WTC11 (cell line): ENCODE measurements around the gene TMEM239. TPM values are rescaled to one million over a fixed set of nuclear protein-coding genes. Genes with fewer than 3 reads are reported as not detected.

Experiments
- ATAC-seq: fragments of 200-7000 bp; cut with Tn5 transposase; 2 replicates; pipeline ENCODE4 v1.10.0; 2021; ENCODE audit warnings: mild to moderate bottlenecking, moderate library complexity
- CTCF ChIA-PET: fragments of 300-600 bp; sonication (Branson Sonifier 250); formaldehyde crosslinking; loops from one replicate; lab custom pipeline; 2021; ENCODE audit warnings: antibody characterized with exemption; lab: Charles Lee
- POLR2A ChIA-PET: fragments of 350-600 bp; sonication (Branson Sonifier 250); formaldehyde crosslinking; loops from one replicate; lab custom pipeline; 2021; ENCODE audit warnings: antibody characterized with exemption; lab: Charles Lee
- DNase-seq: peaks from one replicate; pipeline ENCODE4 v3.0.0; 2021; ENCODE audit warnings: low spot score
- H3K27ac Mint-ChIP-seq: 2 replicates; pipeline ENCODE4 v1.8.0; 2021; ENCODE audit warnings: mixed read lengths
- H3K27me3 Mint-ChIP-seq: 2 replicates; pipeline ENCODE4 v1.8.0; 2021; ENCODE audit warnings: low read depth, mild to moderate bottlenecking, moderate library complexity, mixed read lengths
- H3K36me3 Mint-ChIP-seq: 2 replicates; pipeline ENCODE4 v1.8.0; 2021; ENCODE audit warnings: mixed read lengths
- H3K4me1 Mint-ChIP-seq: 2 replicates; pipeline ENCODE4 v1.8.0; 2022; ENCODE audit warnings: mixed read lengths
- H3K4me3 Mint-ChIP-seq: 2 replicates; pipeline ENCODE4 v1.8.0; 2021; ENCODE audit warnings: mild to moderate bottlenecking, moderate library complexity, mixed read lengths
- H3K9me3 Mint-ChIP-seq: 2 replicates; pipeline ENCODE4 v1.8.0; 2021; ENCODE audit warnings: mixed read lengths
- ATF1 ChIP-seq: sonication (generic); formaldehyde crosslinking; IDR thresholded peaks from 2 replicates; pipeline ENCODE4 v1.8.1; 2023; ENCODE audit warnings: mild to moderate bottlenecking, moderate library complexity, missing genetic modification reagents
- ATF2 ChIP-seq: sonication (generic); formaldehyde crosslinking; IDR thresholded peaks from 2 replicates; pipeline ENCODE4 v1.8.1; 2022; ENCODE audit warnings: low read depth, missing genetic modification reagents, borderline replicate concordance
- CTCF ChIP-seq: fragments of 200-600 bp; IDR thresholded peaks from 2 replicates; pipeline ENCODE4 v1.8.0; 2022; ENCODE audit warnings: antibody characterized with exemption
- ETV6 ChIP-seq: sonication (generic); formaldehyde crosslinking; IDR thresholded peaks from 2 replicates; pipeline ENCODE4 v1.8.1; 2022; ENCODE audit warnings: mild to moderate bottlenecking, missing genetic modification reagents
- FOXP1 ChIP-seq: sonication (generic); formaldehyde crosslinking; IDR thresholded peaks from 2 replicates; pipeline ENCODE4 v1.8.0; 2022; ENCODE audit warnings: missing genetic modification reagents, mild to moderate bottlenecking, moderate library complexity, borderline replicate concordance
- KAT7 ChIP-seq: sonication (generic); formaldehyde crosslinking; IDR thresholded peaks from 2 replicates; pipeline ENCODE4 v1.8.1; 2023; ENCODE audit warnings: missing genetic modification reagents, mild to moderate bottlenecking, borderline replicate concordance
- NFE2L1 ChIP-seq: sonication (generic); formaldehyde crosslinking; IDR thresholded peaks from 2 replicates; pipeline ENCODE4 v1.8.1; 2023; ENCODE audit warnings: missing genetic modification reagents
- NR3C1 ChIP-seq: sonication (generic); formaldehyde crosslinking; conservative IDR thresholded peaks from 2 replicates; pipeline ENCODE4 v1.8.1; 2023; ENCODE audit warnings: low read depth, mild to moderate bottlenecking, missing genetic modification reagents
- PRDM15 ChIP-seq: sonication (generic); formaldehyde crosslinking; IDR thresholded peaks from 2 replicates; pipeline ENCODE4 v1.8.0; 2022; ENCODE audit warnings: missing genetic modification reagents
- SMAD3 ChIP-seq: sonication (generic); formaldehyde crosslinking; IDR thresholded peaks from 2 replicates; pipeline ENCODE4 v1.8.0; 2022; ENCODE audit warnings: missing genetic modification reagents, mild to moderate bottlenecking, borderline replicate concordance
- SP1 ChIP-seq: sonication (generic); formaldehyde crosslinking; conservative IDR thresholded peaks from 2 replicates; pipeline ENCODE4 v1.8.1; 2022; ENCODE audit warnings: missing genetic modification reagents
- TEAD1 ChIP-seq: sonication (generic); formaldehyde crosslinking; IDR thresholded peaks from 2 replicates; pipeline ENCODE4 v1.8.0; 2022; ENCODE audit warnings: mild to moderate bottlenecking, missing genetic modification reagents
- ZNF219 ChIP-seq: sonication (generic); formaldehyde crosslinking; IDR thresholded peaks from 2 replicates; pipeline ENCODE4 v1.8.0; 2023; ENCODE audit warnings: missing genetic modification reagents, mild to moderate bottlenecking, borderline replicate concordance
- ZNF425 ChIP-seq: fragments of 250-450 bp; sonication (Bioruptor Pico); conservative IDR thresholded peaks from 2 replicates; pipeline ENCODE4 v1.9.0; 2021; ENCODE audit warnings: mild to moderate bottlenecking
- ZNF512 ChIP-seq: sonication (generic); formaldehyde crosslinking; IDR thresholded peaks from 2 replicates; pipeline ENCODE4 v1.8.1; 2022; ENCODE audit warnings: missing genetic modification reagents, borderline replicate concordance
- ZSCAN18 ChIP-seq: fragments of 250-450 bp; sonication (Bioruptor Pico); IDR thresholded peaks from 2 replicates; pipeline ENCODE4 v2.1.2; 2022; ENCODE audit warnings: mild to moderate bottlenecking, moderate library complexity
- total RNA-seq: library from RNA; stranded (reverse); gene quantifications from 3 replicates; pipeline ENCODE4 v1.2.3, GENCODE V29; 2021
- TF ChIP-seq, protein P1 (sequence below): sonication (generic); formaldehyde crosslinking; IDR thresholded peaks from 2 replicates; pipeline ENCODE4 v1.8.1; 2023; ENCODE audit warnings: mild to moderate bottlenecking, missing genetic modification reagents

TMEM239 gene
- total RNA-seq, 1 experiment from 2014 or later, result not detected

DNA sequence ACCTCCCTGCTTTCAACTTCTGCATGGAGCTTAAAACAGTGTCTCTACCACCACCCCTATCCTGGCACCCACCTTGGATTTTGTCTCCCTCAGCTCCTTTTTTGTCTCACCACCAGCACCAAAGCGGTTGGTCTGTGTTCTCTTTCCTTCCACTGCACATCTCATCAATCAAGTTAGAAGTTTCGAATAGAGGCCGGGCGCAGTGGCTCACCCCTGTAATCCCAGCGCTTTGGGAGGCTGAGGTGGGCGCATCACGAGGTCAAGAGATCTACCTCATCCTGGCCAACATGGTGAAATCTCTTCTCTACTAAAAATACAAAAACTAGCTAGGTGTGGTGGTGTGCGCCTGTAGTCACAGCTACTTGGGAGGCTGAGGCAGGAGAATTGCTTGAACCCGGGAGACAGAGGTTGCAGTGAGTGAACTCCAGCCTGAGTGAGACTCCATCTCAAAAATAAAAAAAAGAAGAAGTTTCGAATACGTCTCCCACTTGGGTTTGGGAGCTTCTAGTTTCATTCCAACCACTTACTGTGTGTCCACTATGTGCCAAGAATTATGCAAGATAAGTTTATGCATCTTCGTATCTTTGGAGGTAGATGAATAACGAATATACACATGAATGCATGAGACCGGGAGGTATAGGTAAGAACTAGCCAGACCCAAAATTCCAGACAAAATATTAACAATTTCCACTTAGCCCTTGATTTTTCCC, 18.4 kb downstream of the TMEM239 start:
- TF ChIP-seq FOXP1 (CRISPR knock-in tag) (no peak), SP1 (CRISPR knock-in tag) (no peak), NFE2L1 (CRISPR knock-in tag) (no peak), CTCF (no peak), NR3C1 (CRISPR knock-in tag) (no peak), ZNF425 (CRISPR knock-in tag) (no peak)
- CTCF ChIA-PET, result no interaction called here
- no peak for DNase-seq
- ATAC-seq, result no peak
- Mint-ChIP-seq H3K4me1 (peaks cover 3% of the 10 kb centered on the region; the same call in 1 of the 2 replicates), H3K9me3 (peaks cover 4% of the 10 kb centered on the region), H3K36me3 (peaks cover 9% of the 10 kb centered on the region), H3K27ac (no peak overlapping the region), H3K4me3 (no peak overlapping the region), H3K27me3 (peaks cover 20% of the 10 kb centered on the region)
- POLR2A ChIA-PET, result no interaction called here

- Mint-ChIP-seq H3K27me3 (peaks cover 22% of the 10 kb centered on the region), H3K4me1 (peaks cover 4% of the 10 kb centered on the region; the same call in 1 of the 2 replicates), H3K9me3 (peaks cover 5% of the 10 kb centered on the region), H3K4me3 (no peak overlapping the region), H3K27ac (no peak overlapping the region), H3K36me3 (peaks cover 11% of the 10 kb centered on the region)
- CTCF ChIA-PET, result no interaction called here
- no peak for DNase-seq
- POLR2A ChIA-PET, result no interaction called here
- TF ChIP-seq KAT7 (CRISPR knock-in tag) (no peak), ZSCAN18 (CRISPR knock-in tag) (no peak), ATF2 (CRISPR knock-in tag) (no peak), ATF1 (CRISPR knock-in tag) (no peak), ZNF219 (CRISPR knock-in tag) (no peak), FOXP1 (CRISPR knock-in tag) (no peak), ETV6 (no peak), NFE2L1 (CRISPR knock-in tag) (no peak), TEAD1 (no peak), PRDM15 (CRISPR knock-in tag) (no peak), SMAD3 (no peak), ZNF512 (CRISPR knock-in tag) (no peak)
- TF ChIP-seq, protein P1, sequence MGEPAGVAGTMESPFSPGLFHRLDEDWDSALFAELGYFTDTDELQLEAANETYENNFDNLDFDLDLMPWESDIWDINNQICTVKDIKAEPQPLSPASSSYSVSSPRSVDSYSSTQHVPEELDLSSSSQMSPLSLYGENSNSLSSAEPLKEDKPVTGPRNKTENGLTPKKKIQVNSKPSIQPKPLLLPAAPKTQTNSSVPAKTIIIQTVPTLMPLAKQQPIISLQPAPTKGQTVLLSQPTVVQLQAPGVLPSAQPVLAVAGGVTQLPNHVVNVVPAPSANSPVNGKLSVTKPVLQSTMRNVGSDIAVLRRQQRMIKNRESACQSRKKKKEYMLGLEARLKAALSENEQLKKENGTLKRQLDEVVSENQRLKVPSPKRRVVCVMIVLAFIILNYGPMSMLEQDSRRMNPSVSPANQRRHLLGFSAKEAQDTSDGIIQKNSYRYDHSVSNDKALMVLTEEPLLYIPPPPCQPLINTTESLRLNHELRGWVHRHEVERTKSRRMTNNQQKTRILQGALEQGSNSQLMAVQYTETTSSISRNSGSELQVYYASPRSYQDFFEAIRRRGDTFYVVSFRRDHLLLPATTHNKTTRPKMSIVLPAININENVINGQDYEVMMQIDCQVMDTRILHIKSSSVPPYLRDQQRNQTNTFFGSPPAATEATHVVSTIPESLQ (CRISPR knock-in tag), result no peak
- no peak for ATAC-seq
Measured at GRCh38 chr20:2835331-2835796, 19.2 kb downstream of the TMEM239 start.
